K562 (cell line): Measurements from ENCODE around the gene KYAT1. TPM values are rescaled to one million over a fixed set of nuclear protein-coding genes. Genes with fewer than 3 reads are reported as not detected.

Experiments used
- ATAC-seq: fragments of 200-7000 bp; cut with Tn5 transposase; 3 replicates; pipeline ENCODE4 v1.9.1; 2020; ENCODE audit warnings: moderate library complexity
- BruUV-seq: library from RNA; stranded (reverse); fragments of 400-500 nt; replicated peaks from 2 replicates; lab custom pipeline; 2021; lab: Mats Ljungman, UMichigan
- CTCF ChIA-PET: fragments of 300-600 bp; formaldehyde crosslinking; extraction: SDS; loops from one replicate; lab custom pipeline; 2021; ENCODE audit warnings: low intra/inter-chr PET ratio; lab: Yijun Ruan, JAX
- POLR2A ChIA-PET: fragments of 300-600, 350-650 bp; sonication (Branson Sonifier 250); formaldehyde crosslinking; extraction: SDS; loops from one replicate; lab custom pipeline; 2021; ENCODE audit warnings: antibody characterized with exemption, inconsistent platforms; lab: Yijun Ruan, JAX
- DNase-seq, 4 experiments: peaks; one replicate each; pipeline versions ENCODE4 v3.0.0 to v3.0.0-alpha.2; 2011 to 2018; ENCODE audit warnings: low spot score in 3 of 4, mixed read lengths in 3 of 4; ENCODE audit errors: extremely low read depth in 1 of 4
- FAIRE-seq: peaks from 2 replicates; lab custom pipeline; 2011; peaks lifted over from hg19 to GRCh38; lab: Jason Lieb, UNC
- H2AFZ ChIP-seq: 2 replicates; pipeline ENCODE4 v1.6.0; 2011; ENCODE audit warnings: low read depth, low read length, control low read depth, inconsistent platforms
- H3K27ac ChIP-seq: fragments of 200-600 bp; 3 replicates; pipeline ENCODE4 v1.8.0; 2011; ENCODE audit warnings: low read depth, mild to moderate bottlenecking, control low read depth, inconsistent platforms, low read length, moderate library complexity, mixed read lengths; ENCODE audit errors: extremely low read depth
- H3K27me3 ChIP-seq, 2 experiments: fragments of 300-600 bp in 1 of 2; 2 replicates in 1 of 2; 3 replicates in 1 of 2; pipeline versions ENCODE4 v1.6.0 to v1.8.0; 2011; ENCODE audit warnings: inconsistent platforms in 2 of 2, low read length in 2 of 2, mild to moderate bottlenecking in 1 of 2, mixed read lengths in 1 of 2, moderate library complexity in 1 of 2; ENCODE audit not compliant: control insufficient read depth in 2 of 2, insufficient read depth in 2 of 2
- H3K36me3 ChIP-seq: fragments of 300-600 bp; 3 replicates; pipeline ENCODE4 v1.8.0; 2011; ENCODE audit warnings: mild to moderate bottlenecking, low read length, inconsistent platforms; ENCODE audit not compliant: control insufficient read depth, insufficient read depth
- H3K4me1 ChIP-seq, 2 experiments: fragments of 200-600 bp in 1 of 2; replicated peaks in 1 of 2; 2 replicates in 1 of 2; 3 replicates in 1 of 2; pipeline versions ENCODE4 v1.5.1 to v1.8.0; 2011; ENCODE audit warnings: inconsistent platforms in 2 of 2, low read length in 2 of 2, mild to moderate bottlenecking in 1 of 2, mixed read lengths in 1 of 2, moderate library complexity in 1 of 2; ENCODE audit not compliant: control insufficient read depth in 2 of 2, insufficient read depth in 2 of 2
- H3K4me2 ChIP-seq: 2 replicates; pipeline ENCODE4 v1.6.1; 2011; ENCODE audit warnings: low read length, control low read depth, inconsistent platforms, mixed read lengths; ENCODE audit not compliant: insufficient read depth
- H3K4me3 ChIP-seq: fragments of 200-600 bp; sonication (generic), shearing (Covaris generic); 2 replicates; pipeline ENCODE4 v1.5.1; 2016; ENCODE audit warnings: control low read depth, inconsistent platforms
- H3K79me2 ChIP-seq: fragments of 200-600 bp; 3 replicates; pipeline ENCODE4 v1.8.0; 2011; ENCODE audit warnings: low read length, inconsistent platforms; ENCODE audit not compliant: control insufficient read depth, insufficient read depth
- H3K9ac ChIP-seq, 2 experiments: 2 replicates each; pipeline versions ENCODE4 v1.6.0 to v1.6.1; 2011; ENCODE audit warnings: low read depth in 2 of 2, low read length in 2 of 2, control low read depth in 1 of 2, inconsistent platforms in 1 of 2, mild to moderate bottlenecking in 1 of 2, mixed read lengths in 1 of 2; ENCODE audit not compliant: insufficient read depth in 1 of 2
- H3K9me1 ChIP-seq: one replicate; pipeline ENCODE4 v1.6.0; 2011; ENCODE audit warnings: inconsistent platforms, mild to moderate bottlenecking, low read length, moderate library complexity; ENCODE audit not compliant: control insufficient read depth, insufficient read depth
- H3K9me3 ChIP-seq: replicated peaks from 2 replicates; pipeline ENCODE4 v1.5.1; 2011; ENCODE audit warnings: low read depth, low read length, inconsistent platforms; ENCODE audit not compliant: control insufficient read depth, insufficient read depth
- H4K20me1 ChIP-seq: replicated peaks from 2 replicates; pipeline ENCODE4 v1.6.1; 2011; ENCODE audit warnings: low read length, inconsistent platforms, mixed read lengths; ENCODE audit not compliant: control insufficient read depth, insufficient read depth
- ARID4B ChIP-seq: sonication (generic); formaldehyde crosslinking; IDR thresholded peaks from 2 replicates; pipeline ENCODE4 v1.8.0; 2022; ENCODE audit warnings: mild to moderate bottlenecking, missing genetic modification reagents
- PHB ChIP-seq: fragments of 250-450 bp; sonication (Bioruptor Pico); IDR thresholded peaks from 2 replicates; pipeline ENCODE4 v1.5.0; 2021
- SNRNP70 ChIP-seq: fragments of 200-400 bp; formaldehyde crosslinking; optimal IDR thresholded peaks from 2 replicates; pipeline ENCODE3; 2017; ENCODE audit warnings: low read depth, low read length
- SUPT5H ChIP-seq: fragments of 450-650 bp; IDR thresholded peaks from 2 replicates; pipeline ENCODE4 v1.6.1; 2016
- ZNF263 ChIP-seq: sonication (generic); formaldehyde crosslinking; IDR thresholded peaks from 2 replicates; pipeline ENCODE4 v1.8.0; 2022; ENCODE audit warnings: mild to moderate bottlenecking, missing genetic modification reagents, borderline replicate concordance
- ZNF3 ChIP-seq: fragments of 250-450 bp; sonication (Bioruptor Pico); IDR thresholded peaks from 2 replicates; pipeline ENCODE4 v1.5.0; 2021; ENCODE audit warnings: mild to moderate bottlenecking, moderate library complexity
- ZNF76 ChIP-seq: fragments of 250-450 bp; sonication (Bioruptor Pico); IDR thresholded peaks from 2 replicates; pipeline ENCODE4 v1.4.0; 2020; ENCODE audit warnings: mild to moderate bottlenecking, moderate library complexity, borderline replicate concordance
- ZNF79 ChIP-seq: fragments of 250-450 bp; sonication (Bioruptor Pico); IDR thresholded peaks from 2 replicates; pipeline ENCODE4 v1.4.0; 2020; ENCODE audit warnings: low read depth, mild to moderate bottlenecking, moderate library complexity
- WGBS: fragments of 100-300 bp; shearing (Covaris generic); methylation state at CpG from one replicate; pipeline ENCODE4 v1.1.6; 2016; ENCODE audit warnings: low coverage, mixed read lengths; ENCODE audit not compliant: insufficient coverage; ENCODE audit errors: missing lambda C conversion rate; 5-methylcytosine and 5-hydroxymethylcytosine counted together
- in situ Hi-C: fragments of 300-500 bp; cut with MboI; formaldehyde crosslinking; loops from 4 replicates; pipeline ENCODE4 v1.15.0; 2018; ENCODE audit warnings: inconsistent platforms, mixed read lengths
- intact Hi-C: fragments of 100-400 bp; cut with micrococcal nuclease; formaldehyde crosslinking; loops from 2 replicates; pipeline ENCODE4 v1.14.2; 2022
- polyA plus RNA-seq, 8 experiments: library from polyadenylated mRNA; depleted of rRNA in 4 of 8; stranded (reverse) in 5 of 8; unstranded in 3 of 8; fragments of >200 nt; fragmentation: Nextera tagmentation in 2 of 8; fragmentation: Illumina TruSeq in 1 of 8; extraction: Ambion mirVana in 2 of 8; extraction: Trizol in 1 of 8; gene quantifications; 2 replicates each; pipeline versions ENCODE4 v1.2.1 to v1.2.3, GENCODE V29; 2011 to 2014; ENCODE audit warnings: inconsistent platforms in 1 of 8, missing spikeins in 1 of 8
- total RNA-seq, 7 experiments: library from RNA; depleted of rRNA in 6 of 7; stranded (reverse); fragments of >200 nt in 6 of 7; fragmentation: Illumina TruSeq in 2 of 7; extraction: Trizol in 2 of 7; gene quantifications; 2 replicates each; pipeline versions ENCODE4 v1.2.1 to v1.2.3, GENCODE V29; 2011 to 2021; ENCODE audit warnings: low replicate concordance in 1 of 7
- TF ChIP-seq, protein P1 (sequence below), 3 experiments: IDR thresholded peaks in 2 of 3; conservative IDR thresholded peaks in 1 of 3; 2 replicates each; pipeline ENCODE4 v1.5.1; 2011 to 2012; ENCODE audit warnings: low read length in 3 of 3, mild to moderate bottlenecking in 3 of 3, control low read depth in 2 of 3, improper control_type of control experiment in 1 of 3, inconsistent platforms in 1 of 3, low read depth in 1 of 3, mixed read lengths in 1 of 3, moderate library complexity in 1 of 3; ENCODE audit not compliant: insufficient read depth in 2 of 3

KYAT1 gene
- total and polyA plus RNA-seq, 9 of the 15 experiments (the other 6 are each of a cell fraction or from before 2014, with no cell fraction given) = 6.4 to 16.8 (median 11.1) TPM

- no peak; the same call in 1 of the 2 replicates for TF ChIP-seq ARID4B (CRISPR knock-in tag)
- peak; percentile 35; the same call in 1 of the 2 replicates for TF ChIP-seq PHB
These were observed 52.1 kb downstream of the KYAT1 start, which contains the start of gene SPOUT1 (continued) for GRCh38 chr9:128829477-128830251.

GRCh38 chr9:128828719-128829452, 52.9 kb downstream of the KYAT1 start:
- peak overlapping the region; percentile 73 for H3K27ac ChIP-seq
- no peaks in the 10 kb centered on the region for H3K9me3 ChIP-seq
- WGBS = 24% methylated on average over 18 of the region's 18 CpGs
- peak overlapping the region; percentile 80 for H3K4me3 ChIP-seq
- intact Hi-C loops = loop anchor here (1.0 kb wide), 1 partner anchor 16 kb away; no protein-coding TSS in a partner anchor
- in situ Hi-C loops = no loop called here
- ChIA-PET POLR2A (interaction anchor here (0.6 to 2.6 kb wide), 7 partner anchors 8 to 274 kb away, joined by 3 to 48 read pairs (median 3); partner anchors contain the start of gene ENDOG), CTCF (no interaction called here)
- DNase-seq (peak in 1 of 4 experiments; percentile 30), FAIRE-seq (no peak), ATAC-seq (peak; percentile 14)
- peaks cover 59% of the 10 kb centered on the region; the same call in 2 of the 3 replicates for H3K36me3 ChIP-seq
- H2AFZ ChIP-seq = peak overlapping the region; percentile 82
- peak overlapping the region; percentile 82 to 97 for H3K9ac ChIP-seq
- TSS peak; percentile 54 for BruUV-seq
- peak overlapping the region; percentile 92 for H3K4me2 ChIP-seq
- H3K27me3 ChIP-seq = no peaks in the 10 kb centered on the region
- peaks cover 5 to 36% of the 10 kb centered on the region in 2 experiments; a peak in 4 of 5 replicates for H3K4me1 ChIP-seq
- no peaks in the 10 kb centered on the region for H3K9me1 ChIP-seq
- peaks cover 17% of the 10 kb centered on the region for H3K79me2 ChIP-seq
- no peaks in the 10 kb centered on the region for H4K20me1 ChIP-seq
- TF ChIP-seq ZNF79 (CRISPR knock-in tag) (no peak), ZNF76 (CRISPR knock-in tag) (no peak), SNRNP70 (peak; percentile 58), ZNF263 (CRISPR knock-in tag) (0 out of 2 replicates have a peak, but pooled peaks have one; percentile 15), ZNF3 (CRISPR knock-in tag) (peak; percentile 68; the same call in 1 of the 2 replicates), SUPT5H (no peak)
- TF ChIP-seq, protein P1, sequence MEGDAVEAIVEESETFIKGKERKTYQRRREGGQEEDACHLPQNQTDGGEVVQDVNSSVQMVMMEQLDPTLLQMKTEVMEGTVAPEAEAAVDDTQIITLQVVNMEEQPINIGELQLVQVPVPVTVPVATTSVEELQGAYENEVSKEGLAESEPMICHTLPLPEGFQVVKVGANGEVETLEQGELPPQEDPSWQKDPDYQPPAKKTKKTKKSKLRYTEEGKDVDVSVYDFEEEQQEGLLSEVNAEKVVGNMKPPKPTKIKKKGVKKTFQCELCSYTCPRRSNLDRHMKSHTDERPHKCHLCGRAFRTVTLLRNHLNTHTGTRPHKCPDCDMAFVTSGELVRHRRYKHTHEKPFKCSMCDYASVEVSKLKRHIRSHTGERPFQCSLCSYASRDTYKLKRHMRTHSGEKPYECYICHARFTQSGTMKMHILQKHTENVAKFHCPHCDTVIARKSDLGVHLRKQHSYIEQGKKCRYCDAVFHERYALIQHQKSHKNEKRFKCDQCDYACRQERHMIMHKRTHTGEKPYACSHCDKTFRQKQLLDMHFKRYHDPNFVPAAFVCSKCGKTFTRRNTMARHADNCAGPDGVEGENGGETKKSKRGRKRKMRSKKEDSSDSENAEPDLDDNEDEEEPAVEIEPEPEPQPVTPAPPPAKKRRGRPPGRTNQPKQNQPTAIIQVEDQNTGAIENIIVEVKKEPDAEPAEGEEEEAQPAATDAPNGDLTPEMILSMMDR (IDR thresholded peaks at IDR 0.05 in 2 of 3, conservative IDR thresholded peaks at IDR 0.05 in 1 of 3; ENCODE audit: insufficient read depth in 2 of 3, low read depth in 1 of 3, low read length in 3 of 3) = peak in 1 of 3 experiments; percentile 18; a peak in 2 of 6 replicates
